GM19035 (cell line): ENCODE measurements around the gene BDH1.
"Not testable (repeated sequence)": the region's sequence is repeated elsewhere in the genome, so short reads cannot be mapped to it uniquely, and the experiment has no call there.

Source experiments
- ATAC-seq: cut with Tn5 transposase; IDR thresholded peaks from one replicate; pipeline ENCODE4 v1.9.1; 2021; ENCODE audit not compliant: unreplicated experiment

The BDH1 gene

GRCh38 chr3:197490098-197491058 lies 65.4 kb downstream of the BDH1 start:
- ATAC-seq: no peak

- ATAC-seq: no peak
These were observed 67.8 kb downstream of the BDH1 start for GRCh38 chr3:197487911-197488391.

GRCh38 chr3:197486861-197487260 lies 68.9 kb downstream of the BDH1 start:
- ATAC-seq: no peak

- no peak for ATAC-seq
These were observed 70.6 kb downstream of the BDH1 start for GRCh38 chr3:197485143-197485542.

GRCh38 chr3:197484204-197484901 lies 71.4 kb downstream of the BDH1 start:
- ATAC-seq: no peak

- no peak for ATAC-seq
These were observed 73.8 kb downstream of the BDH1 start for GRCh38 chr3:197482001-197482400.

- no peak for ATAC-seq
These were observed 75.4 kb downstream of the BDH1 start for GRCh38 chr3:197480320-197480719.

GRCh38 chr3:197478746-197479668 lies 76.8 kb downstream of the BDH1 start:
- ATAC-seq: no peak

- not testable (repeated sequence) for ATAC-seq
These were observed 78.0 kb downstream of the BDH1 start for GRCh38 chr3:197477816-197478215.

- no peak for ATAC-seq
These were observed 79.7 kb downstream of the BDH1 start for GRCh38 chr3:197475997-197476525.

GRCh38 chr3:197475514-197475913 lies 80.3 kb downstream of the BDH1 start:
- no peak for ATAC-seq

- ATAC-seq: no peak
These were observed 83.6 kb downstream of the BDH1 start for GRCh38 chr3:197472151-197472550.

- ATAC-seq: no peak
These were observed 84.4 kb downstream of the BDH1 start for GRCh38 chr3:197471221-197472010.

- ATAC-seq: no peak
These were observed 86.8 kb downstream of the BDH1 start for GRCh38 chr3:197468866-197469382.

- no peak for ATAC-seq
These were observed 87.6 kb downstream of the BDH1 start for GRCh38 chr3:197468167-197468566.

- ATAC-seq: no peak
These were observed 89.0 kb downstream of the BDH1 start for GRCh38 chr3:197466586-197467399.

- ATAC-seq: no peak
These were observed 89.7 kb downstream of the BDH1 start for GRCh38 chr3:197465996-197466549.

- ATAC-seq: no peak
These were observed 90.4 kb downstream of the BDH1 start for GRCh38 chr3:197465197-197465995.
